IPS-18c (cell line): Measurements from ENCODE around the gene DPP10.

Source experiments
- H3K4me3 ChIP-seq: 2 replicates; pipeline ENCODE4 v1.7.0; 2013; ENCODE audit warnings: low read depth, mild to moderate bottlenecking, low read length, moderate library complexity; ENCODE audit not compliant: insufficient read depth
- H3K9me3 ChIP-seq: one replicate; pipeline ENCODE4 v1.6.1; 2013; ENCODE audit warnings: mild to moderate bottlenecking, low read length, moderate library complexity; ENCODE audit not compliant: control insufficient read depth, insufficient read depth

DPP10 gene

DNA sequence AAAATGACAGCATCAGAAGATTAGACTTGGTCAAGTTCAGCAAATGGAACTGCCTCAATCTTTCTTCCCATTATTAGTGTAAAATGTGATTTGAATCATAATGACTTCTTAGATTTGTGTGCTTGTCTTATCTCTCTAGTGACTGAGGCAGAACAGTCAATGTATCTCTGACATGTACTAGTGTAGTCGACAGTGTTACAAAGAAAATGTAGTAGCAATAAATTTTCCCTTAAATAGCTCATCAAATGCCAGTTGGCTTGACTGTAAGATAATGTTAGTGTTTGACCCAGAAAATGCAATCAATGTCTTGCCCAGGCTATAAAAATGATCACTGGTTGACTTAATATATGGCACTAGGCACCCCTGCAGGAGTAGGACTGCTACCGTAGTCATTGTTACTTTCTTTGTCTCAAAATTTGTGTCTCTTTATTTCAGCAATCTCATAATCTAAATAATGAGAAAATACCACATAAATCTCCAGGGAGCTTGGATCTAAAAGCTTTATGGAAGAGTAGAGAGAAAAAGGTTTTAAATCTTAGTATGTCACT, 1336.7 kb downstream of the DPP10 start:
- H3K9me3 ChIP-seq: peaks cover 3% of the 10 kb centered on the region
- H3K4me3 ChIP-seq: no peak overlapping the region

DNA sequence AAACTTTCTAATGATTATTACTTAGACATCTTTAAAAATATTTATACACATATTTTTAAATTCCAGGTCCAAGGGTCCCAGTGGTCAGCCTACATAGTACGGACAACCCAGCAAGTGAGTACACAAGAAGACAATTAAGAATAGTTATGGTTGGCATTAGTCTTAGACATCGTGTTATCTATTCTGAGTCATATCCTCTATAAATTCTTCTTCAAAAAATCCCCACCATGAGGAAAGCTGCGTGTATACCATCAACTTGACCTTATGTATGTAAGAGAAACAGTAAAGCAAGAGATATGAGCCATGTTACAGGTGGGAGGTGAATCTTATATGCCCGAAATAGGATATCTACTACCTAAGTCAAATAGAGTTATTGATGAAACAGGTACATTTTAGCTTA, 1339.8 kb downstream of the DPP10 start:
- H3K9me3 ChIP-seq: no peaks in the 10 kb centered on the region
- no peak overlapping the region for H3K4me3 ChIP-seq

DNA sequence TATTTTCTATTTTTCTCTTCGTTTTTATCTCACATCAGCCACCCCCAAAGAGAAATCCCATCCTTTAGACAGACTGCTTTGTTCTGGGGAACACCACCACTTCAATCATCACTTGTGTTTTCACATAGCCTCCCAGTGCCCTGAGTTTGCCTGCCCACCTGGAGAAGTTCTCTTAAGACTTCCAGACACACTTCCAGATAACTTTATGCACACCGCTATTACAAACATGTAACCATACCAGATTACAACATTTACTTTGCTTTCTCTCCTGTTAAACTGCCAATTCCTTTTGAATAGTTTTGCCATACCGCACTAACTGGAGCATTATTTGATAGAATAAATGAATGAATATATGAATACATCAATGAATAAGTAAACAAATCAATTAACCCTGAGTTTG, 1353.6 kb downstream of the DPP10 start:
- H3K4me3 ChIP-seq: no peak overlapping the region
- no peaks in the 10 kb centered on the region for H3K9me3 ChIP-seq

DNA sequence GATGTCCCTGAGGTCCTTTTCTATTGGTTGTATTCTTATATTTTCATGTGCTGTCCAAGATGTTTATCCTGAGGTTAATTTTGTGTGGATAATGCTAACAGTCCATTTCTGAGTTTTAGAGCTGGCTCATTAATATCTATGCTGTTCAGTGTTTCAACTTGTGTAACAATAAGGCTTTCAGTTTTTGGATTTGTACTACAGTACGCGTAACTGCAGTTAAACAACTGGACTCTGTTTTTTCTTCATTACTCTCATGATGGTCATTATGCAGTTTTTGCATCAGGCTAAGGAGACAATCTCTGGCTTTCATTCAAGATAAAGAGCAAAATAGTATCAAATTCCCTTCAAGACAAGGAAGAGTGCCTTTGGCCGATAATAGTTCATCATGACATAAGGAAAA, 1364.8 kb downstream of the DPP10 start:
- no peak overlapping the region for H3K4me3 ChIP-seq
- no peaks in the 10 kb centered on the region for H3K9me3 ChIP-seq

DNA sequence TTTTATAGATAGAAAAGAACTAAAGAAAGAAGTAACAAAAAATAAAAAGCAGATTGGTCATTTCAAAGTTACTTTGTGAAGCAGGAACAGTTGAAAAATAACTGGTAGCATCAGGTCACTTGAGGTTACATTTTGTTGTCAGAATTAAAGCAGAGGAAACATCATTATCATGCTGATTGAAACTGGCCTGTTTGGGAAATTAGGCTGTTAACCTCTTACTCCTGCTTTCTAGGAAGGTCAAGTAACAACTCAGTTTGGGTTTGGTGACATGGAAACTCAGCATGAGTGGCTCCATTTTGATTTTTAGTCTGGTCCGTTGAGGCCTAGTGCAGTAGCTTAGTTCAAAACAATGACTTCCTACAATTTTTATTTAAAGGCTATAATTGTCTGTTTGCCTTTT, 1383.5 kb downstream of the DPP10 start:
- Histone ChIP-seq H3K4me3 (no peak overlapping the region), H3K9me3 (no peaks in the 10 kb centered on the region)

DNA sequence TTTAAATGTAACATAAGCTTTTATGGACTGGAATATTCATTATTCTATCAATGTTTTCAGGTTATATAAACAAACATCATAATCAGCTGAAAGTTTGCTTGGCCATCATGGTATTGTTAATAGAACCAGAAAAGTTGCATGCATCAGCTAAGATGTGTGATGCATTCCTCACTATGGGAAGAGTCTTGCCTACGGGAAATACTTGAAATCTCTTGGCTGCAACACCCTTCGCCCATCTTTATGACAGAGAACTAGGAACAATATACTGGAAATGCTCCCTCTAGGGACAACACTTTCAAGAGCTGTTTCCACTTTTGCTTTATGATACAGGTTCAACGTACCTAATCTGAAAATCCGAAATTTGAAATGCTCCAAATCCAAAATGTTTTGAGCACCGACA, 1390.8 kb downstream of the DPP10 start:
- H3K9me3 ChIP-seq: no peaks in the 10 kb centered on the region

DNA sequence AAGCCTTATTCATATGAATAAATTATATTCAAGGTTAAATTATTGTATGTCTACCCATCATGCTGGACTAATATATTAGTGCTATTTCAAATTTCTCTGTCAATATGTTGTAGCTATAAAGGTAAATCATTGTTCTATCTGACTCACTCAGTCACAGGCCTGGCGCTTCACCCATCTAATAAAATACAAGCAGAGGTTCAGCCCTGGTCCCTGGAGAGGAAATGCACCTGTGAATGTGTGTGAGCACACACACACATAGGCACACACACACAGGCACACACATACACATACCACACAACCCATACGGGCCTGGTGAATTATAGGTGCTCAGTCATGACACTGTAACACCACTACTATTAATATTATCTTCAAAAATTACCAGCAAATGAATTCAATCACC, 1396.1 kb downstream of the DPP10 start:
- no peaks in the 10 kb centered on the region for H3K9me3 ChIP-seq

More for the DNA sequence above, 1390.8 kb downstream of the DPP10 start:
- H3K4me3 ChIP-seq: no peak overlapping the region

DNA sequence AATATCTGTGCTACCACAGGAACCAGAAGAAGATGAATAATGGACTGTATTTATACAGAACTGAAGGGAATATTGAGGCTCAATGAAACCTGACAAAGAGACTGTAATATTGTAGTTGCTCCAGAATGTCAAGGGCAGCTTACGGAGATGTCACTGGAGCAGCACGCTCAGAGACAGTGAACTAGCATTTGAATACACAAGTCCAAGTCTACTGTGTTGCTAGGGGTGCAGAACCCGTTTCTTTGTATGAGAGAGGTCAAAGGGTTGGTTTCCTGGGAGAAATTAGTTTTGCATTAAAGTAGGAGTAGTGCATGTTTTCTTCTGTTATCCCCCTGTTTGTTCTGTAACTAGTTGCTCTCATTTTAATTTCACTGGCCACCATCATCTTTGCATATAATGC, 1399.9 kb downstream of the DPP10 start:
- no peaks in the 10 kb centered on the region for H3K9me3 ChIP-seq
- no peak overlapping the region for H3K4me3 ChIP-seq

More for the DNA sequence above, 1396.1 kb downstream of the DPP10 start:
- H3K4me3 ChIP-seq: no peak overlapping the region

DNA sequence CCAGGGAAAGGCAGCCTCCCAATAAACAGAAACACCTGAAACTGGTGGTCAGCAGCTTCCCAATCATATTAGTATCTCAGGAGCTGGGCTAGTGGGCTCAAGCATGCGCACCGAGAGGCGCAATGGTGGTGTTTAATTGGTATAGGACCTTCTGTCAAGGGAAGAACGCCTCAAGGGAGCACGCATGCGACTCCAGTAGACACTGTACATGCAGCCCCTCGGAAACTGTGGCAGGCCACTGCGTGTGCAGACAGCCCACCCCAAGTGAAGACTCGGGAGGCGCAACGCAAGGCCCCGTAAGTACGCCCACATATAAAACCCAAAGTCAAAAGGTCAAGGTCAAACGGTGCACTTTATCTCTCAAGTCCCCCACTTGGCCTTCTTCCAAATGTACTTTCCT, 1405.8 kb downstream of the DPP10 start:
- Histone ChIP-seq H3K9me3 (no peaks in the 10 kb centered on the region), H3K4me3 (no peak overlapping the region)

DNA sequence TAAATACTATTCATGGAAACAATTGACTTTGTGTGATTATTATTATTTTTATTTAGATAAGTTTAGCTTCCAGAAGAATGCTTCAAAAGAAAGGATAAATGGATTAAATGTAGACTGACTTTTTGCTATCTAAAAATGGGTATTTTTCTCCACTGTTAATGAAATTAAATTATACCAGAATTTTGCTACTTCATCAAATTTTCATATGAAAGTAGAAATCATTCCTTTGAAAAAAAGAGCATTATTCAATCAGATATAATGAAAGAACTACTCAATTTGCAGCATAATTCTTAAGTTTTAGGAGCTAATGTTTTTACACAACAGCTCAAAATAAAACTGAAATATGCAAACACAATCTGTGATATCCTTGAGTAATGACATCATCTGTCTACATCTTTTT, 1424.6 kb downstream of the DPP10 start:
- H3K4me3 ChIP-seq: no peak overlapping the region
- H3K9me3 ChIP-seq: no peaks in the 10 kb centered on the region

DNA sequence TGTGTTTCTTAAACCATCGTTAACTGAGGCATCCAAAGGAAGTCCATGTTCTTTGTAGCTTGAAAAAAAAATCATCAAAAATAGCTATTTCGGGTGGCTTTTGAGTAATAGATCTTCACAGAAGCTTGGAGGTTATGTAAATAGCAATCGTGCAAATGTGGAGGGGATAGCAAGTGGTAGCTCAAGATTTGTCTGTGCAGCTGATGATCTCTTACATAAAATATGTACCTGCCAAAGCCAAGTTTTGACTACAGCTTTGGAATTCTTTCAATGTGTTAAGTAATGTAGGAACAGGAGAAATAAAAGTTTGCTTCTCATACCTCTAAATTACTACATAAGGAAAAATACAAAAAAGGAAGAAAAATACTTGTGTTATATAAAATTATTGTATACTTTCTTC, 1432.0 kb downstream of the DPP10 start:
- no peaks in the 10 kb centered on the region for H3K9me3 ChIP-seq

DNA sequence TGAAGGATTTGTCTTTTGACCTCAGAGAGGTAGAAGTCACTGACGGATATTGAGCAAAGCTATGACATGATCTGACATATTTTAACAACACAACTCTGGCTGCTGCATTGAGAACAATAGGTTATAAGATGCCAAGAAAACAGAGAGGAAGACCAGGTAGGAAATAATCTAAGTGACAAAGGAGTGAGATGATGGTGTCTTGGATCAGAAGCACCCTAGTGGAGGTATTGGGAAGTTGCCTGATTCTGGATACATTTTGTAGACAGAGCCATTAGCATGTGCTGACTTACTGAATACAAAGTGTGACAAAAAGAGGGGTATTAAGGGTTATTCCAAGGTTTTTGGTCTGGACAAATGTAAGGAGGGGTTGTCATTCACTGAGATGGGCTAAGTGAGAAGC, 1438.1 kb downstream of the DPP10 start:
- Histone ChIP-seq H3K4me3 (no peak overlapping the region), H3K9me3 (no peaks in the 10 kb centered on the region)

More for the DNA sequence above, 1432.0 kb downstream of the DPP10 start:
- H3K4me3 ChIP-seq: no peak overlapping the region

DNA sequence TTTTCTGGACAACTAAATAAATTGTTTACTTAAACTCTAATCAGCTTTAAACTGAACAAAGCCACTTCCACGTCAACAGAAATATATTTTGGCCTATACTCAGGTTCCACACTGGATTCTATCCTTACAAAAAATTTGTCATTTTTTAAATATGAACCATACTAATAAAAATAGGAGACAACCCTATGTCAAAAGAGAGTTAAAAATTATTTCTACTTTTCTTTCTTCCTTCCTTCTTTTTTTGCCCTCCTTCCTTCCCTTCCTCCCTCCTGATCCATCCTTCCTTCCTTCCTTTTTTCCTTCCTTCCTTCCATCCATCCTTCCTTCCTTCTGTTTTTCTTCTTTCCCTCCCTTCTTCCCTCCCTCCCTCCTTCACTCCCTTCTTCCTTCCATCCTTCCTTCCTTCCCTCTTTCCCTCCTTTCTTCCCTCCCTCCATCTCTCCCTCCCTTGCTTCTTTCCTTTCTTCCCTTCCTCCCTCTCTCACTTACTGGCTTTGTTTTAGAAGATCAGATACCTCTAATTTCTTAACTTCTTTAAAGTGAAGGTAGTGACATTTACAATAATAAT, 1444.9 kb downstream of the DPP10 start:
- no peaks in the 10 kb centered on the region for H3K9me3 ChIP-seq
- no peak overlapping the region for H3K4me3 ChIP-seq
